HG03039 (cell line): ENCODE results near the gene ARHGAP23.
"Not testable (repeated sequence)": the region's sequence is repeated elsewhere in the genome, so short reads cannot be mapped to it uniquely, and the experiment has no call there.

Experiments
- ATAC-seq: cut with Tn5 transposase; IDR thresholded peaks from one replicate; pipeline ENCODE4 v1.9.1; 2021; ENCODE audit warnings: mild to moderate bottlenecking, moderate library complexity; ENCODE audit not compliant: unreplicated experiment

Gene ARHGAP23

DNA sequence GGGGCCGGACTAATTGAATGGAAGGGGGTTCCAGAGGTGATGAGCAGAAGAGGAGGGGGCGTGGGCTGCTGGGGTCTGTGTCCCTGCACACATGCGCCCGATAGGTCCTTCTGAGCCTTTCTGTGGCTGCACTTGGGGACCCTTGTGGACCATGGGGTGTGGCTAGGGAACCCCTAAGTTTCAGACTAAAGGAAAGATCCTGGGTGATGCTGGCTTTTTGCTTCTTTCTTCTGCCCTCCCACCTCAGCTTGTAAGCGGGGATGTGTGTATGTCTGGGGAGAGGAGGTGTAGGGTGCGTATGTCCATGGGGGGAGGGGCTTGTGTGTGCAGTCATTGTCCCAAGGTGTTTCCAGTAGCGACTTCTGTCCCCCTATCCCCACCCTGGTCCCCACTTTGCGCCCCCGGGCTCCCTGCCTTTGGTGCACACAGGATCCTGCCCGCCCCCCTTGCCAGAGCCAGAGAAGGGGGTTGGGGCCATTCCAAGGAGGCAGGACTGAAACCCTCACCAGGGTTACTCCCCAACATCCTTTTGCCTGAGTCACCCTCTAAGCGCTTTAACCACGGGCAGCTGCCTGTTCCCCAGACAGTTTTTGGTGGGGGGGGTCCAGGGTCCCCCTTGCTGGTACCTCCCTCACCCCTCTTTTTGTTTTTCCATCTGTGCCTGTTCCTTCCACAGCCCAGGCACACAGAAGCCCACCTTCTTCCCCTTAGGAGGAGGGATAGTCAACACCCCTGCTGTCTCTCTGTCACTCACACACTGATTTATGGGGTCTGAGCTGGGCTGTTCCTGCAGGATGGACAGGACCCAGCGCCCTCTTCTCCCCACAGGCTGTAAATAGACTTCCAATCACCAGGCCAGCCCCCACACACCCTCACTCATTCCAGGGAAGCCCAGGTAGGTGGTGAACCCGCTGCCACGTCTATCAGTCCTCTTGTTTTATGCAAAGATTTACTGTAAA is 83.2 kb downstream of the ARHGAP23 start:
- ATAC-seq, result no peak

DNA sequence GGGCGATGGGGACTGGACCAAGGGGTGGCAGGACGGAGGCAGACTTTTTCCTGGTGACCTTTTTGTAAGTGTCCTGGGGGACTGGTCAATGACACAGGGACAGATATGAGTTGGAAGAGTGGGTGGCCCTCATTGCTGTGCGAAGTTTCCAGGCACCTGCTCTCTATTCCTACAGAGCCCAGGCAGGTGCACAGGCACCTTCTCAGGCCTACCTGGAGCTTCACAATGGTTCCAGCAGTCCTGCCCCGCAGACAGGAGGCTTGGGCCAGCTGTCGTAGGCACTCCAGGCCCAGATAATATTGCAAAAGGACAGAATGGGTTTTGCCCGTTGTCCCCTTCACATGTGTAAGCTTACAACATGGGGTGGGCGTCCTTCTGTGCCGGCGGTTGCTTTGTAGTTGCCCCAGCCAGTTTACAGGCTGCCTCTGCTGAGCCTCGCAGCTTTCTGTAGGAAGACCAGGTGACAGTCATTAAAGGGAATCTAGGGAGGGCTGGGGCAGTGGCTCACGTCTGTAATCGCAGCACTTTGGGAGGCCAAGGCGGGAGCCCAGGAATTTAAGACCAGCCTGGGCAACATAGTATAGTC is 84.3 kb downstream of the ARHGAP23 start:
- no peak for ATAC-seq

DNA sequence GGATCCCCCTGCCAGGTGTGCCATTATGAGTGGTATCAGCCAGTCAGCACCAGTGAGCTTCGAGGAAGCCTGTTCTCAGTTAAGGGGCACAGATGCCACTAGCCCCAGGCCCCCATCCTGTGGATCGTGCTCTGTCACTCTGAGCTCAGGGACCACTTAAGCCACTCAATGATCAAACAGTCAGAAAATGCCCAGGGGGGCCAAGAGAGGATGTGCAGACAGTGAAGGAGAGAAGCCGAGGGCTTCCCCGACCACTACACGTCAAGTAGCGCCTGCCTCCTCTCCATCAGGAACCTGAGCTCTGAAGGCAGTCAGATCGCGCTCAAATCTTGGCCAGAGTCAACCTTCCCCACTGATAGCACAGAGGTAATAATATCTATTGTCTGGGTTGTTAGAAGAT is 98.3 kb downstream of the ARHGAP23 start:
- ATAC-seq, result not testable (repeated sequence)

GRCh38 chr17:38528141-38528540 is 99.9 kb downstream of the ARHGAP23 start:
- ATAC-seq, result not testable (repeated sequence)

DNA sequence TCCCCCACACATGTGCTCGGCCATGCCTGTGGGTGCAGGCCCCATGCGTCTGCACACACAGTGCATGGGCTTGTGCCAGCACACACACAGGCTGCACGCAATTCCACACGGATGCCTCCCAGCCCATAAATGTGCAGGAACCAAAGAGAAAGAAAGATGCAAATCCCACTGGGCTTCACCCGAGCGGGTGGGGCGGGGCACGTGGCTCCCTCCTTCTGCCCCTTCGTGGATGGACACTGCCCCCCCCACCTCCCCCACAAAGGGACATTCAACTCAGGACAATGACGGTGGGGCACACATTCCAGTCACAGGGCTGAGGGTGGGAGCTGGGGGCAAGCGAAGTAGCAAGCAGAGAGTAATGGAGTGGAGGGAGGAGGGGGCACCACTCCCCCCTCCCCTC is 102.6 kb downstream of the ARHGAP23 start:
- ATAC-seq, result not testable (repeated sequence)

- ATAC-seq, result not testable (repeated sequence)
Observed at GRCh38 chr17:38531761-38532160, 103.5 kb downstream of the ARHGAP23 start.

GRCh38 chr17:38532451-38532850 is 104.2 kb downstream of the ARHGAP23 start:
- no peak for ATAC-seq

DNA sequence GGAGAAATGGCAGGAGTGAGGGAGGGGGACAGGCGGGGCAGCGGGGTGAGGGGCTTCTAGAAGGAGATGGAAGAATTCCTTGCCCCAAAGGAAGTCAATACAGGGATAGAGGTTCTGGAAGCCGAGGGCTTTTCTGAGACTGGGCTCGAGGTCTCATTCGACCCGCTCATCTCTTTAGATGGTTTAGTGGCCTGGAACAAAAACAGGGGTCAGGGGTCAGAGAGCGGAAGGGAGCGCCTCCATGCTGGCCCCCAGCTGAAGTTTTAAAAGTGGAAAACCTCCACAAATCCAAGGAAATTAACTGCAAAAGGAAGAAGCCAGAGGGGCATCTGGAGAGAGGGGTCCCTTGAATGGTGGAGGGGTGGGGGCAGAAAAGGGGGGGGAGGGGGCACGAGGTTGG is 105.0 kb downstream of the ARHGAP23 start:
- ATAC-seq, result no peak

GRCh38 chr17:38533866-38534497 is 105.7 kb downstream of the ARHGAP23 start:
- ATAC-seq, result no peak

- no peak for ATAC-seq
Observed at GRCh38 chr17:38534498-38534885, 106.2 kb downstream of the ARHGAP23 start.

- ATAC-seq, result no peak
Observed at GRCh38 chr17:38535886-38536285, 107.6 kb downstream of the ARHGAP23 start.

- ATAC-seq, result no peak
Observed at GRCh38 chr17:38536661-38537060, 108.4 kb downstream of the ARHGAP23 start.

GRCh38 chr17:38538906-38539305 is 110.6 kb downstream of the ARHGAP23 start:
- ATAC-seq, result no peak

GRCh38 chr17:38539386-38539785 is 111.1 kb downstream of the ARHGAP23 start:
- ATAC-seq, result no peak

DNA sequence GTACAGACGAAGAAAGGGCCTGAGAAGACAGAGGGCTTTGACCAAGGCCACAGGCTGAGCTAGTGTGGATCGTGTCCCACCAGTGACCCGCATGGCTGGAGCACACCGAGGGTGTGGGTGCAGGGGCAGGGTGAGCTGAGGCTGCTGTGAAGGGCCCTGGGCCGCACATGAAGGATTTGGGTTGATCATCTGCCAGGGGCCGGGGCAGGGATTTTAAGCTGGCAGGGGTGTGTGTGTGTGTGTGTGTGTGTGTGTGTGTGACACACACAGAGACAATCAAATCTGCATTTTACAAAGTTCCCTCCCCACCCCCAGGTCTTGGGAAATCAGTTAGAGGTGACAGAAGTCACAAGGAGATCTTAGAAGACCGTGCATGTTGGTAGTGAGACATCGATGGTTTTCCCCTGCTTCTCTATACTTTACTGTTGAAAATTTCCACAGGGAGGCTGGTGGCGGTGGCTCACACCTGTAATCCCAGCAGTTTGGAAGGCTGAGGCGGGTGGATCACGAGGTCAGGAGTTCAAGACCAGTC is 112.3 kb downstream of the ARHGAP23 start:
- no peak for ATAC-seq

GRCh38 chr17:38541281-38541680 is 113.0 kb downstream of the ARHGAP23 start:
- no peak for ATAC-seq

DNA sequence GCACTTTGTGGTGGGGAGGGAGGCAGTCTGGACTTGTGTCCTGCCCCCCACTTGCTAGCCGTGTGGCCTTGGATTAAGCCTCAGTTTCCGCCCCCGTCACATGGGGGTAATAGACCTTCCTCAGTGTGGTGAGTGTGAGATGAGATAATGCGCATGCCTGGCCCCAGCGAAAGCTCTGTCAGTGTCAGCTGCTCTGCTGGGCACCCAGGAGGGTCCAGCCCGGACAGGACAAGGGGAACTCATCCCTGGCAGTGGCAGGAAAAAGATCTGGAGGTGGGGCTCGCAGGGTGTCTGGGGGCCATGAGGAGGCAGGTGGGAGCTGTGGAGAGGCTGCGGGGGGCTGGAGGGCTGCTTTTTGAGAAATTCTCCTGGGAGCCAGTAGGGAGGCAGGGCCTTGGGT is 114.0 kb downstream of the ARHGAP23 start:
- ATAC-seq, result no peak

- no peak for ATAC-seq
Observed at GRCh38 chr17:38543403-38544174, 115.3 kb downstream of the ARHGAP23 start.

GRCh38 chr17:38544175-38544838 is 116.0 kb downstream of the ARHGAP23 start:
- ATAC-seq, result no peak

DNA sequence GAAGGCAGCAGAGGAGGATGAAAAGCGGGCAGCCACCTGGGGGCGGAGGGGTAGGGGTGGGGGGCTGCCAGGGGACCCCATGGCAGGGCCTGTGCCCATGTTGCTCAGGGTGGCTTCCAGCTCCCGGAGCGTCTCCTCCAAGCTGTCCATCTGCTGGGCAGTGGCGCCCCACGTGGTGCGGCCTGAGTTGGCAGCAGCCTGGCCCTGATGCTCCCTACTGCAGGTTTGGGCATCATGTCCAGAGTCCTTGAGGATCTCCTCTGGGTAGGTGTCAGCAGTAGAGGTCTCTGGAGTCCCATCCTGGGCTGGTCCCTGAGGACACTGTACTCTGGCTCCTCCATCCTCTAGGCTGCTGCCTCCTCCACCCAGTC is 116.6 kb downstream of the ARHGAP23 start:
- ATAC-seq, result no peak
